HG03571 (cell line): ENCODE results near the gene GARIN5A.

Source experiments
- ATAC-seq: cut with Tn5 transposase; IDR thresholded peaks from one replicate; pipeline ENCODE4 v1.9.1; 2021; ENCODE audit not compliant: unreplicated experiment

GARIN5A gene

GRCh38 chr19:50509366-50509765 lies 32.7 kb upstream of the GARIN5A start:
- ATAC-seq = no peak

GRCh38 chr19:50508843-50509190 lies 32.2 kb upstream of the GARIN5A start:
- ATAC-seq = no peak

GRCh38 chr19:50507376-50507775 lies 30.7 kb upstream of the GARIN5A start:
- no peak for ATAC-seq

GRCh38 chr19:50506700-50507099 lies 30.1 kb upstream of the GARIN5A start:
- no peak for ATAC-seq

GRCh38 chr19:50505856-50506611 lies 29.4 kb upstream of the GARIN5A start:
- no peak for ATAC-seq

- ATAC-seq = no peak
These were observed 25.2 kb upstream of the GARIN5A start for GRCh38 chr19:50501568-50502475.

GRCh38 chr19:50501186-50501567 lies 24.5 kb upstream of the GARIN5A start:
- no peak for ATAC-seq

GRCh38 chr19:50500753-50501151 lies 24.1 kb upstream of the GARIN5A start:
- no peak for ATAC-seq

GRCh38 chr19:50500060-50500752 lies 23.6 kb upstream of the GARIN5A start:
- ATAC-seq = no peak

- ATAC-seq = no peak
These were observed 21.8 kb upstream of the GARIN5A start for GRCh38 chr19:50498219-50499056.

GRCh38 chr19:50497022-50497405 lies 20.4 kb upstream of the GARIN5A start:
- ATAC-seq = no peak

- no peak for ATAC-seq
These were observed 19.8 kb upstream of the GARIN5A start for GRCh38 chr19:50496189-50497021.

GRCh38 chr19:50495020-50495531 lies 18.4 kb upstream of the GARIN5A start:
- ATAC-seq = no peak

GRCh38 chr19:50494186-50495019 lies 17.8 kb upstream of the GARIN5A start:
- ATAC-seq = no peak

GRCh38 chr19:50493171-50493570 lies 16.5 kb upstream of the GARIN5A start:
- no peak for ATAC-seq

GRCh38 chr19:50492303-50493052 lies 15.8 kb upstream of the GARIN5A start:
- ATAC-seq = no peak

- no peak for ATAC-seq
These were observed 14.4 kb upstream of the GARIN5A start for GRCh38 chr19:50490991-50491472.

GRCh38 chr19:50490411-50490811 lies 13.8 kb upstream of the GARIN5A start:
- no peak for ATAC-seq
